ENCODE measurements around the gene CAMTA1.
A peak's percentile ranks its signal among the peaks of the same experiment; 100 is the strongest.

CAMTA1 gene

GRCh38 chr1:7476402-7476801, 691.1 kb downstream of the CAMTA1 start:
- H3K4me3 ChIP-seq (ENCODE audit: low read length) = no peak overlapping the region
- DNase-seq (ENCODE audit: low read depth) = no peak

GRCh38 chr1:7476861-7477547, 691.8 kb downstream of the CAMTA1 start:
- TF ChIP-seq, protein P1, sequence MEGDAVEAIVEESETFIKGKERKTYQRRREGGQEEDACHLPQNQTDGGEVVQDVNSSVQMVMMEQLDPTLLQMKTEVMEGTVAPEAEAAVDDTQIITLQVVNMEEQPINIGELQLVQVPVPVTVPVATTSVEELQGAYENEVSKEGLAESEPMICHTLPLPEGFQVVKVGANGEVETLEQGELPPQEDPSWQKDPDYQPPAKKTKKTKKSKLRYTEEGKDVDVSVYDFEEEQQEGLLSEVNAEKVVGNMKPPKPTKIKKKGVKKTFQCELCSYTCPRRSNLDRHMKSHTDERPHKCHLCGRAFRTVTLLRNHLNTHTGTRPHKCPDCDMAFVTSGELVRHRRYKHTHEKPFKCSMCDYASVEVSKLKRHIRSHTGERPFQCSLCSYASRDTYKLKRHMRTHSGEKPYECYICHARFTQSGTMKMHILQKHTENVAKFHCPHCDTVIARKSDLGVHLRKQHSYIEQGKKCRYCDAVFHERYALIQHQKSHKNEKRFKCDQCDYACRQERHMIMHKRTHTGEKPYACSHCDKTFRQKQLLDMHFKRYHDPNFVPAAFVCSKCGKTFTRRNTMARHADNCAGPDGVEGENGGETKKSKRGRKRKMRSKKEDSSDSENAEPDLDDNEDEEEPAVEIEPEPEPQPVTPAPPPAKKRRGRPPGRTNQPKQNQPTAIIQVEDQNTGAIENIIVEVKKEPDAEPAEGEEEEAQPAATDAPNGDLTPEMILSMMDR (conservative IDR thresholded peaks at IDR 0.05; ENCODE audit: low read depth, low read length) = no peak

More at GRCh38 chr1:7476402-7476801, 691.1 kb downstream of the CAMTA1 start:
- TF ChIP-seq, protein P1 (conservative IDR thresholded peaks at IDR 0.05; ENCODE audit: low read depth, low read length) = no peak

GRCh38 chr1:7477593-7477992, 692.3 kb downstream of the CAMTA1 start:
- TF ChIP-seq, protein P1 (conservative IDR thresholded peaks at IDR 0.05; ENCODE audit: low read depth, low read length) = no peak
- H3K4me3 ChIP-seq (ENCODE audit: low read length) = no peak overlapping the region
- DNase-seq (ENCODE audit: low read depth) = no peak

More at GRCh38 chr1:7476861-7477547, 691.8 kb downstream of the CAMTA1 start:
- no peak for DNase-seq (ENCODE audit: low read depth)
- no peak overlapping the region for H3K4me3 ChIP-seq (ENCODE audit: low read length)

- no peak overlapping the region for H3K4me3 ChIP-seq (ENCODE audit: low read length)
- TF ChIP-seq, protein P1 (conservative IDR thresholded peaks at IDR 0.05; ENCODE audit: low read depth, low read length) = no peak
- DNase-seq (ENCODE audit: low read depth) = no peak
These were observed 693.0 kb downstream of the CAMTA1 start for GRCh38 chr1:7478142-7478790.

DNA sequence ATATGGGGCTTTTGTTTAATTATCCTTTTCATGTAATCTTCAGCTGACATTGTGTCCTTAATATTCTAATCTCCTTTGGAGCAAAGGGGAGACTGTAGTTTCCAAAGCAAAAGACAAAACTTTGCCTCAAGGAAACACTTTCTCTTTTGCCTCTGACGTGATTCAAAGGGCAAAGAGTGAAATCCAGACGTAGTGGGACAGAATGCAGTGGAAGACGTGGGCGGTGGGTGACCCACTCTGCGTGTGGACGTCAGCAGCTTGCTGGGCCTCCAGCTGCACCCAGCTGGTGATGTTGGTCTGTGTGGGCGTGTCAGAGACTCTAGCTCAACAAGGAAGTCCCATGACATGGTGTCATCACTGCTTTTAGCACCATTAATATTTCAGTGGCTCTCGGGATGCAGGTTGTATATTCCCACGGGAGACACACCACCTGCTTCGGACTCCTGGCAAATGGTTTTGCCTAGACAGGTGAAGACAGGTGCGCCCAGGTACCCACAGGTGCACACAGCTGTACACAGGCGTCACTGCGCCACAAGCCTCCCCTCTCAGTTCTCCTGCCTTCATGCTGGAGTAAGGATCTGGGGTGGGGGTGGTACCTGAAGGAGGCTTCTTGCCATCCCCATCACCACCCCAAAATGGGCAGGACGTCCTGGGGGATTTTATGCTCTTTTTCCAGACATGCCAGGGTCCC, 693.7 kb downstream of the CAMTA1 start:
- peak; percentile 92 for DNase-seq (ENCODE audit: low read depth)
- TF ChIP-seq, protein P1 (conservative IDR thresholded peaks at IDR 0.05; ENCODE audit: low read depth, low read length) = no peak
- H3K4me3 ChIP-seq (ENCODE audit: low read length) = no peak overlapping the region

- TF ChIP-seq, protein P1 (conservative IDR thresholded peaks at IDR 0.05; ENCODE audit: low read depth, low read length) = no peak
- no peak for DNase-seq (ENCODE audit: low read depth)
- no peak overlapping the region for H3K4me3 ChIP-seq (ENCODE audit: low read length)
These were observed 694.3 kb downstream of the CAMTA1 start for GRCh38 chr1:7479571-7479970.

Data from retinal pigment epithelial cell (primary cell).